Measurements from ENCODE around the gene RAB1B.

GRCh38 chr11:66231561-66231960 is 36.9 kb upstream of the RAB1B start:
- TF ChIP-seq EZH2phosphoT487 (IDR thresholded peaks at IDR 0.05; ENCODE audit: insufficient read depth, low read depth): no peak
- TF ChIP-seq EZH2 (IDR thresholded peaks at IDR 0.05; ENCODE audit: insufficient read depth, poor library complexity, severe bottlenecking): no peak

All from GM23248 (cell line).